ENCODE measurements around the gene IQSEC1.

Gene IQSEC1

GRCh38 chr3:12910356-12911099, 162.7 kb downstream of the IQSEC1 start:
- DNase-seq (ENCODE audit: low spot score), result no peak

DNA sequence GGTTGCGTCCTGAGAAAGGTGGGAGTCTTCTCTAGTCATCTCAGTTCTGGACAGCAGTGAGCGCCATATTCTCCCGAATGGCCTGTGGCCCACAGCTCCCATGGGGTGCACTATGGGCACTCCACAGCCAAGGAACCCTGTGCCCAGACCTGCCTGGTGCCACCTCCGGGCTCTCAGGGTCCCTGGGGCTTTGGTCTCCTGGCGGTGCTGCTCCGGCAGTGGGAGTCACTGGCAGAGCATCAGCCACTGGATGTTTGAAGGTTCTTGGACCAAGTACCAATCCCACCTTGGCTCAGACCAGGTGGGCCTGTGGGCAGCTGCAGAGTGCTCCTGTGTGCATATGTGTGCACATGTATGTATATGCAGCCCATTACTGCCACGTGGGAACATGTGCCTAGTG, 163.5 kb downstream of the IQSEC1 start:
- DNase-seq (ENCODE audit: low spot score), result no peak
- POLR2A ChIA-PET (ENCODE audit: low non-redundant PET), result no interaction called here
- H3K27ac ChIP-seq, result no peak overlapping the region
- CTCF ChIA-PET, result no interaction called here
- TF ChIP-seq, protein P1, sequence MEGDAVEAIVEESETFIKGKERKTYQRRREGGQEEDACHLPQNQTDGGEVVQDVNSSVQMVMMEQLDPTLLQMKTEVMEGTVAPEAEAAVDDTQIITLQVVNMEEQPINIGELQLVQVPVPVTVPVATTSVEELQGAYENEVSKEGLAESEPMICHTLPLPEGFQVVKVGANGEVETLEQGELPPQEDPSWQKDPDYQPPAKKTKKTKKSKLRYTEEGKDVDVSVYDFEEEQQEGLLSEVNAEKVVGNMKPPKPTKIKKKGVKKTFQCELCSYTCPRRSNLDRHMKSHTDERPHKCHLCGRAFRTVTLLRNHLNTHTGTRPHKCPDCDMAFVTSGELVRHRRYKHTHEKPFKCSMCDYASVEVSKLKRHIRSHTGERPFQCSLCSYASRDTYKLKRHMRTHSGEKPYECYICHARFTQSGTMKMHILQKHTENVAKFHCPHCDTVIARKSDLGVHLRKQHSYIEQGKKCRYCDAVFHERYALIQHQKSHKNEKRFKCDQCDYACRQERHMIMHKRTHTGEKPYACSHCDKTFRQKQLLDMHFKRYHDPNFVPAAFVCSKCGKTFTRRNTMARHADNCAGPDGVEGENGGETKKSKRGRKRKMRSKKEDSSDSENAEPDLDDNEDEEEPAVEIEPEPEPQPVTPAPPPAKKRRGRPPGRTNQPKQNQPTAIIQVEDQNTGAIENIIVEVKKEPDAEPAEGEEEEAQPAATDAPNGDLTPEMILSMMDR (conservative IDR thresholded peaks at IDR 0.05; ENCODE audit: low read depth), result no peak

More at GRCh38 chr3:12910356-12911099, 162.7 kb downstream of the IQSEC1 start:
- H3K27ac ChIP-seq, result no peak overlapping the region
- ChIA-PET POLR2A (ENCODE audit: low non-redundant PET) (no interaction called here), CTCF (no interaction called here)
- TF ChIP-seq, protein P1 (conservative IDR thresholded peaks at IDR 0.05; ENCODE audit: low read depth), result no peak

DNA sequence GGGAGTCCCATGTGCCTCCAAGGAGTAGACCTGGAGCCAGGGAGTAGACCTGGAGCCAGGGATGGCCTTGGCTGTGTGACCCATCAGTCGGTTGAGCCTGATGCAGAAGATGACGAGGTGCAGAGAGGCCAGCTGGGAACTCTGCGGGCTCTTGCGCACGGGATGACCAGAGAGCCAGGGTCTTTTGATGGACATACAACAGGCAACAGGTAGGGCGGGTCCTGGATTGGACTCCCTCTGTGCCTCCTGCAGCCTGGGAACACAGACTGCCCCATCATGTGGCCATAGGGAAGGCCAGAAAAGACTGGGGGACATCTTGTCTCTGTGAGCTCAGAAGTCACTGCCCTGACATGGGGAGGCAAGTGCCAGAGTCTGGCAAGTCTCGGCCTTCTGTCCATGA, 164.4 kb downstream of the IQSEC1 start:
- CTCF ChIA-PET, result interaction anchor here (0.7 kb wide), 1 partner anchor 215 kb away, joined by 4 read pairs; no protein-coding TSS in a partner anchor

DNA sequence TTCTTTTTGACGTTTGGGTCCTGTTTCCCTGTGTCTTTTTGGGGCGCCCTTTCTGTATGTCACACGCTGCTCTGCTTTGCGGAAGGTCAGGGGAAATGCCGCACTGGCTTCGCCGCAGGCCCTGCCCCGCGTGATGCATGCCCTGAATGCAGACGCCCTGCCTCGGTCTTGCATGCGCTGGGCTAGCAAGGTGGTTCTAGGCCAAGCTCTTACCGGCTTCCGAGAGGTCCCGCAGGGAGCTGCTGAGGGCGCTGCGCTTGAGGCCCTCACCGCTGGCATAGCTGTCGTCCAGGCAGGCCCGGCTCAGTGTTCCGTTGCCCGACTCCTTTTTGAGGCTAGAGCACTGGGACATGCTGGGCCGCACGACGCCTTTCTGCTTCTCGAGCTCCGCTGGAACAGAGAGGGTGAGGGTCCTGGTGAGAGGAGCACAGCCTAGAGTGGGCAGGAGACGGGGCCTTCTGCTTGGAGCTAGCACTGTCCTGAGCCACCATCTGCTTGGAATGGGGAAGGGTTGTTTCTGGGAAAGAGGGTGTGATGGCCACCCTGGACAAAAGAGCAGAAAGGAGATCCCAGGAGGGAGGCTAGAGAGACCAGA, 165.0 kb downstream of the IQSEC1 start:
- H3K27ac ChIP-seq, result no peak overlapping the region
- TF ChIP-seq, protein P1 (conservative IDR thresholded peaks at IDR 0.05; ENCODE audit: low read depth), result no peak
- DNase-seq (ENCODE audit: low spot score), result no peak
- ChIA-PET CTCF (interaction anchor here (0.6 to 0.7 kb wide), 3 partner anchors 82 to 429 kb away, joined by 3 to 4 read pairs (median 4); no protein-coding TSS in a partner anchor), POLR2A (ENCODE audit: low non-redundant PET) (no interaction called here)

More for the DNA sequence above, 164.4 kb downstream of the IQSEC1 start:
- DNase-seq (ENCODE audit: low spot score), result no peak
- TF ChIP-seq, protein P1 (conservative IDR thresholded peaks at IDR 0.05; ENCODE audit: low read depth), result no peak
- H3K27ac ChIP-seq, result no peak overlapping the region
- POLR2A ChIA-PET (ENCODE audit: low non-redundant PET), result no interaction called here

- CTCF ChIA-PET, result interaction anchor here (0.6 to 0.7 kb wide), 2 partner anchors 82 to 428 kb away, joined by 3 to 4 read pairs; no protein-coding TSS in a partner anchor
Observed at GRCh38 chr3:12907729-12908128, 165.5 kb downstream of the IQSEC1 start.

DNA sequence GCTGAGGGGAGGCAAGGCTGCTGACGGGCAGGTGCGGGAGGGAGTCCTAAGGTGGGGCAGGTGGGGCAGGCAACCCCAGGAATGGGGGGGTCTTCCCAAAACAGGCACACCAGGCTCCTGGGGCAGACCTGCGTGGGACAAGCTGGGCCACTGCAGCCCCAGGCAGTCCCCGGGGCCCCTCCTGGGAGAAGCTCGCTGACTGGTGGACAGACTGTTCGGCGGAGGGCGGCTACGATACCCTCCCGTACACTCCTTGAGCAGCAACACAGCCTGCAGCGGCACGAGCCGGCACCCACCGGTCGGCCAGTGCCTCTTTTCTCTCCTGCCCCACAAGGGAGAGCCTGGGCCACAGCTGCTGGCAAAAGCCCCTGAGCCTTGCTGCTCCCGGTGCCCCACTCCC, 165.9 kb downstream of the IQSEC1 start:
- TF ChIP-seq, protein P1 (conservative IDR thresholded peaks at IDR 0.05; ENCODE audit: low read depth), result no peak
- DNase-seq (ENCODE audit: low spot score), result no peak
- CTCF ChIA-PET, result interaction anchor here (0.6 to 0.7 kb wide), 2 partner anchors 83 to 428 kb away, joined by 3 to 4 read pairs; no protein-coding TSS in a partner anchor
- POLR2A ChIA-PET (ENCODE audit: low non-redundant PET), result no interaction called here
- no peak overlapping the region for H3K27ac ChIP-seq

More at GRCh38 chr3:12907729-12908128, 165.5 kb downstream of the IQSEC1 start:
- no peak overlapping the region for H3K27ac ChIP-seq
- POLR2A ChIA-PET (ENCODE audit: low non-redundant PET), result no interaction called here
- DNase-seq (ENCODE audit: low spot score), result no peak
- TF ChIP-seq, protein P1 (conservative IDR thresholded peaks at IDR 0.05; ENCODE audit: low read depth), result no peak
